HG03521 (cell line): Measurements from ENCODE around the gene MARS1.

Experiments used
- ATAC-seq: cut with Tn5 transposase; IDR thresholded peaks from one replicate; pipeline ENCODE4 v1.9.1; 2021; ENCODE audit warnings: mild to moderate bottlenecking, moderate library complexity; ENCODE audit not compliant: unreplicated experiment

Gene MARS1

DNA sequence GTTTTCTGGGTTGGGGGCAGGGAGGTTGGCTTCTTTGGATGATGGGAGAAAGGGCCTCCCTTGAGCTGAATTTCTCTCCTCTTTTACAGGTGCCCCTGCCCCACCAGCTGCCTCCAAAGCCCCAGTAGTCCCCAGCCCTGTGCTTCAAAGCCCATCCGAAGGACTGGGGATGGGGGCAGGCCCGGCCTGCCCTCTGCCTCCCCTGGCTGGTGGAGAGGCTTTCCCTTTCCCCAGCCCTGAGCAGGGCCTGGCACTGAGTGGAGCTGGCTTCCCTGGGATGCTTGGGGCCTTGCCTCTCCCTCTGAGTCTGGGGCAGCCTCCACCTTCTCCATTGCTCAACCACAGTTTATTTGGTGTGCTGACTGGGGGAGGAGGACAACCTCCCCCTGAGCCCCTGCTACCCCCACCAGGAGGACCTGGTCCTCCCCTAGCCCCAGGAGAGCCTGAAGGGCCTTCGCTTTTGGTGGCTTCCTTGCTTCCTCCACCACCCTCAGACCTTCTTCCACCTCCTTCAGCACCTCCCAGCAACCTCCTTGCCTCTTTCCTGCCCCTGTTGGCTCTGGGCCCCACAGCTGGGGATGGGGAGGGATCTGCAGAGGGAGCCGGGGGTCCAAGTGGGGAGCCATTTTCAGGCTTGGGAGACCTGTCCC is 38.7 kb downstream of the MARS1 start:
- ATAC-seq = no peak

DNA sequence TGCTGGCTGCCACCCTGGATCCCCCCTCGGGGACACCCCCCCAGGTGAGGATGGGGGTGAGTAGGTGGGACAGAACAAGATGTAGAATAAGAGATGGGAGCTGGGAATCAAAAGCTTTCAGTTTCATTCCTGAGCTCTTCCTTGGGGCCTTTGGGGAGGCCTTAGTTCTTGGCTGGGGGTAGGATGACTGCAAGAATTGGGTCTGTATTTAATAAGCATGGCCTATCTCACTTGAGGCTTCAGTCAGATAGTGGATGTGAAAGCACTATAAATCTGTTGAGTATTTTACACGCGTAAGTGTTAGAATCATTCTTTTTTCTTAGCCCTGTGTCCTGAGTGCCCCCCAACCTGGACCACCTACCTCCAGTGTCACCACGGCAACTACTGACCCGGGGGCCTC is 39.3 kb downstream of the MARS1 start:
- ATAC-seq = no peak

GRCh38 chr12:57528176-57528575 is 40.3 kb downstream of the MARS1 start:
- ATAC-seq = no peak

DNA sequence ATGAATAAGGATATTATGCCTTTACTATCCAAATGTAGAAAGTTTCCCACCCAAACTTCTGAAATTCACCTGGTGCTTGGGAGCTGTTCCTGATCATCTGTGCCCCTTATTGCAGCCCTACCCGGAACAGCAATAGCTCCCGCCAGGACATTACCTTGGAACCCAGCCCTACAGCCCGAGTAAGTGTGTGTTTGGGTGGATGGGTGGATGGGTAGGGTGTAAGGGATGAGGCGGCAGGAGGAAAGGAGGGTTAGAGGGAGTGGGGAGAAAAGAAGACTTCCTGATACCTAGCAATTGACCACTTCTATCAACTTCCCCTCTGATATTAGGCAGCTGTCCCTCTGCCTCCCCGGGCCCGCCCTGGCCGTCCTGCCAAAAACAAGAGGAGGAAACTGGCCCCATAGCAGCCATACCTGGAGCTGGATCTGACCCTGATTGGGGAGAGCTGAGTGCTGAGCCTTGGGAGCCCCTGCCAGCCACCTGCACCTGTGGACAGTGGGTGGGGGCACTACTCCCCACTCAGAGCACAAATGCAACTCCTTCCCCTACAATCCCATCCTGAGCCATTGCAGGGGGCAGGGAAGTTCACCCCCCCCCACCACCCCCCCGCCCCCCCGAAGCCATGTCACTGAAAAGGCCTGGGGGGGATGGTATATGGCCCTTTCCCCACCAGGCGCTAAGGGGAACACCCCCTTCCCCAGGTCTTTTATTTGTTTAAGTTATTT is 41.1 kb downstream of the MARS1 start:
- no peak for ATAC-seq

DNA sequence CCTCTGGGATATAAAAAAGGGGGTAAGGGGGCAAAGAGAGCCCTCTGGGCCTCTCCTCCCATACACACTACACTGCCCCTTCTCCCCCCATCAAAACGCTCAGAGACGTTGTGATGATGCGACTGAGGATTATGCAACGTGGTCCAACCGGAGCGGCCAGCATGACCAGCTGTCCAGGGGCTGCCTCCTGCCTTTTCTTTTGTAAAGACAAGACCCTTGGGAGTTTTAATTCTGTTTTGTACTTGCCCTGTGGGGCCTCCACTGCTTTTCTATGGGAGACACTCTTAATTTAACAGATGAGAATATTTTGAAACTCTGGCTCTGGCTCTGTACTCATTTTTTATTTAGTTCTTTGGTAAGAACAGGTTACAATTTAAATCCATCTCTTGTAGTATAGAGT is 42.0 kb downstream of the MARS1 start:
- no peak for ATAC-seq

- no peak for ATAC-seq
Observed at GRCh38 chr12:57530396-57531142, 42.7 kb downstream of the MARS1 start.

- no peak for ATAC-seq
Observed at GRCh38 chr12:57531836-57532235, 44.0 kb downstream of the MARS1 start.

DNA sequence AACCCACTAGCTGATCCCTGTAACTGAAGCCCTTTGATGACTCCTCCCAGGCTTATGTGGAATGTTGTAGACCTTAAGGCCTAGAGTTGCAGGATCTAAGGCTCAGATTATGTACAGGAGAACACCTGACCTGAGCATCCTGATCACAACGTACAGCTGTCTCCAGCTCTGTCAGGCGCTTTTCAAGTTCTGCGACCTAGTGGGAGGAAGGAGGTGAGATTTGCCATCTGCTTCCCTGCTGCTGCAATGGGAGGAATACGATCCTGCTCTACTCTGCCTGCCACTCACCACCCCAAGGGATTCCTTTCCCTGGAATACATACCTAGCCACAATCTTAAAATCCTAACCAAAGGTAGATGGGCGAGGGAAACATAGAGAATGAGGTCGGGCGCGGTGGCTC is 45.2 kb downstream of the MARS1 start:
- no peak for ATAC-seq

- no peak for ATAC-seq
Observed at GRCh38 chr12:57534250-57534649, 46.4 kb downstream of the MARS1 start.

GRCh38 chr12:57534991-57535543 is 47.2 kb downstream of the MARS1 start:
- no peak for ATAC-seq

- no peak for ATAC-seq
Observed at GRCh38 chr12:57535764-57536596, 48.1 kb downstream of the MARS1 start.

DNA sequence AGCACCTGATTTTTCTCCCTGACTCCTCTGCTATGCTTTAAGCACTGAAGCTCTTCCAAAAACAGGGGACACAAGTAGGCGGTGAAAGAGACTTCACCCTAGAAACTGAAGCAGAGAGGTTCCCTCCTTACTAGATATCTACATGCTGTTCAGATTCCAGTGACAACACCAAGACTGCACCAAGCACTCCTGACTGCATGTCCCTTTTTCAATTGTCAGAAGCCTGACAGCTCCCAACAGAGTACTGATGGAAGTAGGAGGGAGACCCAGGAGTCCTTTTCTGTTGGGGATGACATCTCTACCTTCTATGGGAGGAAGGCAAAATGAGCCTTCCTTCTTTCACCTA is 48.7 kb downstream of the MARS1 start:
- no peak for ATAC-seq

DNA sequence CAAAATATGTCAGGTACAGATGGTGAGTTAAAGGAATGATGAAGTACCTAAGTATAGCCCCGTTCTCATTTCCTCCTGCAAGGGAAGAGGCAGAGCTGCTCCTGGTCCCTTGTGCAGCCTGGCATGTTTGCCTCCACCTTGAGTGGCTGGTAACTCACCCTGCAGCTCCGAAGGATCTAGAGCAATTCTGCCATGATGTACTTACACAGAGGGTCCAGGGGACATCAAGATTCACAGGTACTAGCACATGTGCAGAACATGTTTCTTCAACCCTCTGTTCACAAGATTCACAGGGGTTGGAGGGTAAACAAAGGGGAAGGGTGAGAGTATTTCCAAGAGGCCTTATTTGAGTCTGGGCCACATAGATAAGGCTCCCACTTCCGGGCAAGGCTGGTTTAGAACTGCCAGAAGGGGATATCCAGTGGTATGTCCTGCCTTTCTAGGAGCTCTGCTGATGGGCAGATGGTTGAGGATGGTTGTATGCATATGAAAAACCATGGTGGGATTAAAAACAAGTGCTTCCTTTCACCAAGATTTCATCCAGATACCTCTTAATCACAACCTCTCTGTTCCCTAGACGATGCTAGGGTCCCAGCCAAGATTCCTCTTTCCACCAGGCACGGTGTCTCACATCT is 51.4 kb downstream of the MARS1 start:
- ATAC-seq = no peak

DNA sequence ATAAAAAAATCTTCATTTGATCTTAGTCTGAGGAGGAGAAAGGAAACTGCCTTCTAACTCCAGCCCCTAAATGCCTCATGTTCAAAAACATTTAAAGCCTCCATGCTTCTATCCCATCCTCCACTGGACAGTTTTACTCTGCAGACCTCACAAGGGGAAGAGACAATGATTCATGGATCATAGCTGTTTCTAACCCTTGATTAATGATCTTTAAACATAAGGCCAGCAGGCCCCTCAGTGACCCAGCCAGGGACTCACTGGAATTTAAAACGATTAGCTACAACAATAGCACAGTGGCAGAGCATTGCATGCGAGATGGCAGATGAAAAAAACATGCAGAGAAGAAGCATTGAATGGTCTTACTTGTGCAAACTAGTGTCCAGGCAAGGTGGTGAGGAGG is 53.1 kb downstream of the MARS1 start:
- no peak for ATAC-seq

- ATAC-seq = no peak
Observed at GRCh38 chr12:57541717-57542116, 53.8 kb downstream of the MARS1 start.

GRCh38 chr12:57543581-57543980 is 55.7 kb downstream of the MARS1 start:
- ATAC-seq = no peak

DNA sequence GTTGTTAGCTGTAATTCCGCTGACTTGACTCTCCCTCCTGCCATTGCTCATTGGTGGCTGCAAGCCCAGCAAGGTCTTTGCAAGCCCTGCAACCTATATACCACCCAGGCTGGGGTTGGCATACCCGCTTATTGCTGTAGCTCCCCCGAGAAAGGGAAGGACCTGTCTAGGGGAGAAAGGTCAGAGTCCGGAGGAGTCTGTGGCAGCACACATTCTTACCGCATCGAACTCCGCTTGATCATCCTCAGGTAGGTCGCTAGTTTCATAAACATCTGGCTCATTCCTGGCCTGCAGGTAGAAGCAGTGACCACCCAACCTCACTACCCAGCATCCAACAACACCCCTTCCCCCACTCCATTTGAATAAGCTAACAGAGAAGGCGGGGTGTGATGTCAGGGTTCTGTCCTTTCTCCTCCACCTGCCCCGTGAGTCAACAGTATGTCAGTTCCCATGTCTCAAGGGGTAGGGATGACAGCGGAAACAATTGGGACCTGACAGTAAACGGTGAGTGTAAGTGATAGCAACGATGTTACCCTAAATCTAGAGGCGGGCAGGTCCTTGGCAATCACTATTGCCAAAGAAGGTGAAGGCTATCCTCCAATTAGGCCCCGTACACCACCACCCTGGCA is 58.1 kb downstream of the MARS1 start:
- ATAC-seq = no peak

DNA sequence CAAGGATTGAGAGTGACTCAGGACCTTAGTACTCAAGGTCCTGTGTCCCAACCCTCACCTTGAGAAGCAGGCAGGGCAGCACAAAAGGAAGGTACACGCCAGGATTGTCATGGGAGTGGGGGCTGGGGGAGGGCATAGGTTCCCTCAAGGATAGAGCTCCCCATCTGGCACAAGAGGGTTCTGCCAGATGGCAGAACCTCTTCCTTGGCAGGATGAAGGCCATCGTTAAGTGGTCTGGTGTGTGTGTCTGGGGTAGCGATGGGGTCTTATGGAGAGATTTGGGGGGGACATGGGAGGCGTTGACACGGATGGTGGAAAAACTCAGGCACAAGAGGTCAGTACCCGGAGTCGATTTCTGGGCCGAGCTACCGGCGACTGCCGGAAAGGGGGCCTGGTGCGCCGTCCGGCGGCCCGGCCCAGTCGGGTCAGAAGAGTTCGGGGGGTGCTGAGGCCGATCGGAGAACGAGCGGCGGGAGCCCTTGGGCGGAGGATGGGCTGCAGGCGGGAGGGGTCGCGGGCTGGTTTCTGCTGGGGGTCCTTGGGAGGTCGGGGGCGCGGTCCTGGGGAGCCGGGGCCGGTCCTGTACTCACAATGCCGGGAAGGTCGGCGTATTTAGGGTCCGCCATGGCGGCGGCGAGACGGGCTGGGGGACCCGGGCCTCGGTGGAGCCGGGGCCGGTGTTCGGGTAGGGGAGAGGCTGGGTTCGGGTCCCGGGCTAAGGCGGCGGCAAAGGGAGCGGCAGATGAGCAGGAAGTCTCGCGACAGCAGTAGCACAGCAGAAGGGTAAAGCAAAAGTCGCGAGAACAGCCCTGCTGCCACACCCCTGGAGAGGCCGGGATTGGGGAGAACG is 58.8 kb downstream of the MARS1 start, which contains the start of gene DCTN2:
Gene DCTN2, minus strand, starts transcription at position 755 of the 850 bp plus-strand sequence. Its CDS starts 129 bp downstream, at position 626.
- ATAC-seq = peak; percentile 98
